ENCODE data around the gene NADSYN1. TPM values are rescaled to one million over a fixed set of nuclear protein-coding genes. Genes with fewer than 3 reads are reported as not detected.

Gene NADSYN1
- polyA plus RNA-seq, 3 donors = 44.1 to 162 (median 44.8) TPM

GRCh38 chr11:71435278-71435951, 17.6 kb upstream of the NADSYN1 start:
- 93% methylated on average over 37 of the region's 39 CpGs for WGBS (ENCODE audit: insufficient coverage)
- peaks cover 5 to 11% of the 10 kb centered on the region in 2 donors for H3K4me1 ChIP-seq (ENCODE audit: control insufficient read depth in 1 of 2, insufficient read depth in 2 of 2, low read length in 2 of 2)
- H3K27ac Mint-ChIP-seq = no peak overlapping the region
- H4K20me1 ChIP-seq (ENCODE audit: insufficient read depth, low read length) = no peaks in the 10 kb centered on the region
- intact Hi-C loops (cut with micrococcal nuclease) = no loop called here
- no peaks in the 10 kb centered on the region for H3K27me3 ChIP-seq (ENCODE audit: control insufficient read depth in 2 of 2, insufficient read depth in 2 of 2, low read length in 2 of 2)
- TF ChIP-seq, protein P1, sequence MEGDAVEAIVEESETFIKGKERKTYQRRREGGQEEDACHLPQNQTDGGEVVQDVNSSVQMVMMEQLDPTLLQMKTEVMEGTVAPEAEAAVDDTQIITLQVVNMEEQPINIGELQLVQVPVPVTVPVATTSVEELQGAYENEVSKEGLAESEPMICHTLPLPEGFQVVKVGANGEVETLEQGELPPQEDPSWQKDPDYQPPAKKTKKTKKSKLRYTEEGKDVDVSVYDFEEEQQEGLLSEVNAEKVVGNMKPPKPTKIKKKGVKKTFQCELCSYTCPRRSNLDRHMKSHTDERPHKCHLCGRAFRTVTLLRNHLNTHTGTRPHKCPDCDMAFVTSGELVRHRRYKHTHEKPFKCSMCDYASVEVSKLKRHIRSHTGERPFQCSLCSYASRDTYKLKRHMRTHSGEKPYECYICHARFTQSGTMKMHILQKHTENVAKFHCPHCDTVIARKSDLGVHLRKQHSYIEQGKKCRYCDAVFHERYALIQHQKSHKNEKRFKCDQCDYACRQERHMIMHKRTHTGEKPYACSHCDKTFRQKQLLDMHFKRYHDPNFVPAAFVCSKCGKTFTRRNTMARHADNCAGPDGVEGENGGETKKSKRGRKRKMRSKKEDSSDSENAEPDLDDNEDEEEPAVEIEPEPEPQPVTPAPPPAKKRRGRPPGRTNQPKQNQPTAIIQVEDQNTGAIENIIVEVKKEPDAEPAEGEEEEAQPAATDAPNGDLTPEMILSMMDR (IDR thresholded peaks at IDR 0.05) = no peak
- H3K4me2 ChIP-seq (replicated peaks; ENCODE audit: extremely low read depth, low read length, poor library complexity, severe bottlenecking) = no peak overlapping the region
- no peak overlapping the region for H3K4me3 ChIP-seq (replicated peaks in 1 of 3; ENCODE audit: low read depth in 2 of 3, low read length in 3 of 3)
- no peak overlapping the region for H3K4me3 Mint-ChIP-seq
- no peak overlapping the region for H3K27ac ChIP-seq (ENCODE audit: low read depth in 1 of 2, low read length in 2 of 2)
- H3K27me3 Mint-ChIP-seq (ENCODE audit: low read depth in 3 of 3) = peaks cover 1 to 2% (median 1%) of the 10 kb centered on the region in 3 donors
- H3K9me3 ChIP-seq (replicated peaks in 1 of 2; ENCODE audit: control insufficient read depth in 1 of 2, insufficient read depth in 1 of 2, low read length in 2 of 2) = no peaks in the 10 kb centered on the region
- H3K4me1 Mint-ChIP-seq = peaks cover 9% of the 10 kb centered on the region
- no peak overlapping the region for H2AFZ ChIP-seq (ENCODE audit: insufficient read depth, low read depth, low read length, poor library complexity, severe bottlenecking)
- no peak for DNase-seq
- H3K36me3 Mint-ChIP-seq = peaks cover 9 to 11% of the 10 kb centered on the region in 2 donors
- H3K36me3 ChIP-seq (replicated peaks in 1 of 2; ENCODE audit: control insufficient read depth in 1 of 2, insufficient read depth in 2 of 2, low read length in 2 of 2) = no peaks in the 10 kb centered on the region
- H3K79me2 ChIP-seq (ENCODE audit: insufficient read depth, low read length) = no peaks in the 10 kb centered on the region
- peaks cover 0 to 2% (median 0%) of the 10 kb centered on the region in 7 donors for H3K9me3 Mint-ChIP-seq
- no peak overlapping the region for H3K9ac ChIP-seq (ENCODE audit: insufficient read depth, low read length, poor library complexity, severe bottlenecking)

GRCh38 chr11:71436861-71437260, 16.1 kb upstream of the NADSYN1 start:
- peaks cover 9 to 11% of the 10 kb centered on the region in 2 donors for H3K36me3 Mint-ChIP-seq
- H3K9me3 ChIP-seq (replicated peaks in 1 of 2; ENCODE audit: control insufficient read depth in 1 of 2, insufficient read depth in 1 of 2, low read length in 2 of 2) = no peaks in the 10 kb centered on the region
- H3K27me3 ChIP-seq (ENCODE audit: control insufficient read depth in 2 of 2, insufficient read depth in 2 of 2, low read length in 2 of 2) = no peaks in the 10 kb centered on the region
- no peak overlapping the region for H3K27ac Mint-ChIP-seq
- H3K36me3 ChIP-seq (replicated peaks in 1 of 2; ENCODE audit: control insufficient read depth in 1 of 2, insufficient read depth in 2 of 2, low read length in 2 of 2) = no peaks in the 10 kb centered on the region
- H3K79me2 ChIP-seq (ENCODE audit: insufficient read depth, low read length) = no peaks in the 10 kb centered on the region
- no peak overlapping the region for H3K9ac ChIP-seq (ENCODE audit: insufficient read depth, low read length, poor library complexity, severe bottlenecking)
- H3K4me3 ChIP-seq (replicated peaks in 1 of 3; ENCODE audit: low read depth in 2 of 3, low read length in 3 of 3) = no peak overlapping the region
- H3K9me3 Mint-ChIP-seq = peaks cover 0 to 2% (median 0%) of the 10 kb centered on the region in 7 donors
- WGBS (ENCODE audit: insufficient coverage) = 95% methylated on average over 7 of the region's 8 CpGs
- intact Hi-C loops (cut with micrococcal nuclease) = no loop called here
- peaks cover 9% of the 10 kb centered on the region for H3K4me1 Mint-ChIP-seq
- DNase-seq = no peak
- H3K4me2 ChIP-seq (replicated peaks; ENCODE audit: extremely low read depth, low read length, poor library complexity, severe bottlenecking) = no peak overlapping the region
- TF ChIP-seq, protein P1 (IDR thresholded peaks at IDR 0.05) = no peak
- H3K4me1 ChIP-seq (ENCODE audit: control insufficient read depth in 1 of 2, insufficient read depth in 2 of 2, low read length in 2 of 2) = peaks cover 5 to 11% of the 10 kb centered on the region in 2 donors
- H2AFZ ChIP-seq (ENCODE audit: insufficient read depth, low read depth, low read length, poor library complexity, severe bottlenecking) = no peak overlapping the region
- no peak overlapping the region for H3K4me3 Mint-ChIP-seq
- H3K27me3 Mint-ChIP-seq (ENCODE audit: low read depth in 3 of 3) = peaks cover 0 to 2% (median 1%) of the 10 kb centered on the region in 3 donors
- no peak overlapping the region for H3K27ac ChIP-seq (ENCODE audit: low read depth in 1 of 2, low read length in 2 of 2)
- no peaks in the 10 kb centered on the region for H4K20me1 ChIP-seq (ENCODE audit: insufficient read depth, low read length)

Measured in CD14-positive monocyte (primary cell).